Keratinocyte (primary cell): ENCODE measurements around the gene REG4. TPM values are rescaled to one million over a fixed set of nuclear protein-coding genes. Genes with fewer than 3 reads are reported as not detected.

Experiments
- DNase-seq: peaks from one replicate; pipeline ENCODE4 v3.0.0-alpha.2; 2011; ENCODE audit warnings: low read depth, missing footprints, low spot score
- FAIRE-seq: peaks from 2 replicates; lab custom pipeline; 2011; peaks lifted over from hg19 to GRCh38; lab: Jason Lieb, UNC
- H2AFZ ChIP-seq: 2 replicates; pipeline ENCODE4 v1.6.0; 2012; ENCODE audit warnings: low read length, control low read depth, inconsistent platforms; ENCODE audit not compliant: control insufficient read depth
- H3K27ac ChIP-seq: 2 replicates; pipeline ENCODE4 v1.5.1; 2011; ENCODE audit warnings: low read length; ENCODE audit not compliant: control insufficient read depth, insufficient read depth
- H3K27me3 ChIP-seq: 3 replicates; pipeline ENCODE4 v1.6.0; 2011; ENCODE audit warnings: low read length; ENCODE audit not compliant: control insufficient read depth, insufficient read depth; ENCODE audit errors: extremely low read depth
- H3K36me3 ChIP-seq, 2 experiments: 2 replicates in 1 of 2; 3 replicates in 1 of 2; pipeline ENCODE4 v1.5.1; 2011; ENCODE audit warnings: low read length in 2 of 2, mild to moderate bottlenecking in 1 of 2; ENCODE audit not compliant: control insufficient read depth in 2 of 2, insufficient read depth in 2 of 2; ENCODE audit errors: extremely low read depth in 1 of 2
- H3K4me1 ChIP-seq: 3 replicates; pipeline ENCODE4 v1.5.1; 2011; ENCODE audit warnings: low read length; ENCODE audit not compliant: control insufficient read depth, insufficient read depth; ENCODE audit errors: extremely low read depth
- H3K4me2 ChIP-seq: 3 replicates; pipeline ENCODE4 v1.6.0; 2011; ENCODE audit warnings: low read depth, low read length; ENCODE audit not compliant: control insufficient read depth, insufficient read depth; ENCODE audit errors: extremely low read depth
- H3K4me3 ChIP-seq, 3 experiments: fragments of 200-600 bp in 1 of 3; sonication (generic) in 1 of 3; 2 replicates in 2 of 3; 3 replicates in 1 of 3; pipeline ENCODE4 v1.5.1; 2011 to 2016; ENCODE audit warnings: low read length in 3 of 3, mild to moderate bottlenecking in 3 of 3, control low read depth in 2 of 3, inconsistent platforms in 1 of 3, low read depth in 1 of 3, mixed read lengths in 1 of 3, mixed run types in 1 of 3, moderate library complexity in 1 of 3; ENCODE audit not compliant: control insufficient read depth in 2 of 3, insufficient read depth in 2 of 3; ENCODE audit errors: extremely low read depth in 1 of 3
- H3K79me2 ChIP-seq: 2 replicates; pipeline ENCODE4 v1.6.0; 2012; ENCODE audit warnings: low read length; ENCODE audit not compliant: control insufficient read depth, insufficient read depth
- H3K9ac ChIP-seq: 3 replicates; pipeline ENCODE4 v1.6.0; 2011; ENCODE audit warnings: low read length; ENCODE audit not compliant: control insufficient read depth, insufficient read depth; ENCODE audit errors: extremely low read depth
- H3K9me1 ChIP-seq: 3 replicates; pipeline ENCODE4 v1.6.0; 2011; ENCODE audit warnings: low read length; ENCODE audit not compliant: control insufficient read depth, insufficient read depth; ENCODE audit errors: extremely low read depth
- H3K9me3 ChIP-seq: 2 replicates; pipeline ENCODE4 v1.5.1; 2012; ENCODE audit warnings: low read depth, low read length; ENCODE audit not compliant: control insufficient read depth
- H4K20me1 ChIP-seq: 3 replicates; pipeline ENCODE4 v1.6.0; 2011; ENCODE audit warnings: low read length; ENCODE audit not compliant: control insufficient read depth, insufficient read depth; ENCODE audit errors: extremely low read depth
- CTCF ChIP-seq, 3 experiments: IDR thresholded peaks in 1 of 3; conservative IDR thresholded peaks in 1 of 3; optimal IDR thresholded peaks in 1 of 3; 2 replicates in 2 of 3; 3 replicates in 1 of 3; pipeline versions ENCODE3 to v1.5.1; 2011; ENCODE audit warnings: low read length in 3 of 3, mild to moderate bottlenecking in 3 of 3, moderate library complexity in 2 of 3, control low read depth in 1 of 3, inconsistent platforms in 1 of 3; ENCODE audit not compliant: insufficient read depth in 2 of 3; ENCODE audit errors: extremely low read depth in 1 of 3
- EZH2 ChIP-seq: IDR thresholded peaks from one replicate; pipeline ENCODE4 v1.6.1; 2012; ENCODE audit warnings: inconsistent platforms, mild to moderate bottlenecking, low read length, moderate library complexity
- dilution Hi-C: fragments of 300-500 bp; cut with MboI; formaldehyde crosslinking; loops from one replicate; pipeline ENCODE4 v1.7.0; 2020; ENCODE audit warnings: low sequenced_read_pairs; ENCODE audit not compliant: extremely low pct_ligation_motif_present
- polyA plus RNA-seq, 5 experiments: library from polyadenylated mRNA; depleted of rRNA in 3 of 5; stranded (reverse) in 3 of 5; stranded (forward) in 1 of 5; unstranded in 1 of 5; fragments of >200 nt; gene quantifications; 1 replicate in 1 of 5; 2 replicates in 3 of 5; 3 replicates in 1 of 5; pipeline versions ENCODE4 v1.2.1 to v1.2.3, GENCODE V29; 2011 to 2012; ENCODE audit warnings: missing spikeins in 2 of 5, low read depth in 1 of 5, low replicate concordance in 1 of 5

REG4 gene
- polyA plus RNA-seq, 1 donor (not counting 4 experiments of a cell fraction or from before 2014, with no cell fraction given) = not detected

GRCh38 chr1:119768778-119769177, 42.5 kb downstream of the REG4 start, which contains the start of gene HMGCS2:
Gene HMGCS2, minus strand, starts transcription at chr1:119768905. Its CDS starts 61 bp downstream, at chr1:119768844.
- no peak within 1 kb of the TSS for H3K27ac ChIP-seq
- dilution Hi-C loops = no loop called here
- H3K4me1 ChIP-seq = peaks cover 4% of the 10 kb centered on the region
- no peak within 1 kb of the TSS for H2AFZ ChIP-seq
- H3K79me2 ChIP-seq = no peaks in the 10 kb centered on the region
- H3K27me3 ChIP-seq = peaks cover 4% of the 10 kb centered on the region
- no peak within 1 kb of the TSS for H3K9ac ChIP-seq
- no peaks in the 10 kb centered on the region for H4K20me1 ChIP-seq
- TF ChIP-seq EZH2 (no peak), CTCF (optimal IDR thresholded peaks at IDR 0.05 in 1 of 3, IDR thresholded peaks at IDR 0.05 in 1 of 3, conservative IDR thresholded peaks at IDR 0.05 in 1 of 3; ENCODE audit: extremely low read depth in 1 of 3, insufficient read depth in 2 of 3, low read length in 3 of 3) (no peak)
- no peak within 1 kb of the TSS for H3K4me3 ChIP-seq
- DNase-seq = no peak
- no peaks in the 10 kb centered on the region for H3K36me3 ChIP-seq
- no peaks in the 10 kb centered on the region for H3K9me3 ChIP-seq
- no peak for FAIRE-seq
- H3K9me1 ChIP-seq = no peaks in the 10 kb centered on the region
- no peak within 1 kb of the TSS for H3K4me2 ChIP-seq

GRCh38 chr1:119767486-119767885, 43.8 kb downstream of the REG4 start:
- dilution Hi-C loops = no loop called here
- H3K9me1 ChIP-seq = no peaks in the 10 kb centered on the region
- no peak overlapping the region for H2AFZ ChIP-seq
- no peak overlapping the region for H3K9ac ChIP-seq
- peaks cover 4% of the 10 kb centered on the region for H3K27me3 ChIP-seq
- no peak overlapping the region for H3K4me3 ChIP-seq
- H3K4me2 ChIP-seq = no peak overlapping the region
- H3K4me1 ChIP-seq = no peaks in the 10 kb centered on the region
- H3K9me3 ChIP-seq = no peaks in the 10 kb centered on the region
- DNase-seq = no peak
- no peaks in the 10 kb centered on the region for H3K79me2 ChIP-seq
- no peak overlapping the region for H3K27ac ChIP-seq
- H4K20me1 ChIP-seq = no peaks in the 10 kb centered on the region
- no peak for TF ChIP-seq EZH2
- TF ChIP-seq CTCF (optimal IDR thresholded peaks at IDR 0.05 in 1 of 3, IDR thresholded peaks at IDR 0.05 in 1 of 3, conservative IDR thresholded peaks at IDR 0.05 in 1 of 3; ENCODE audit: extremely low read depth in 1 of 3, insufficient read depth in 2 of 3, low read length in 3 of 3) = no peak
- H3K36me3 ChIP-seq = no peaks in the 10 kb centered on the region
- FAIRE-seq = no peak
